Stimulated activated CD8-positive, alpha-beta memory T cell treated with anti-CD3 and anti-CD28 coated beads, Interleukin-4, amount 100 ng/mL, for 4 hours (primary cell): ENCODE measurements around the gene FBXO48.

Source experiments
- DNase-seq, 2 donors: peaks; one replicate each; pipeline ENCODE4 v3.0.0-alpha.2; 2020; ENCODE audit warnings: low read depth in 2 of 2, low spot score in 1 of 2

The FBXO48 gene

GRCh38 chr2:68414876-68415275 lies 52.2 kb downstream of the FBXO48 start:
- DNase-seq, result no peak

GRCh38 chr2:68414452-68414851 lies 52.6 kb downstream of the FBXO48 start:
- DNase-seq, result no peak

- DNase-seq, result no peak
Observed at GRCh38 chr2:68413466-68413865, 53.6 kb downstream of the FBXO48 start.

GRCh38 chr2:68412127-68412819 lies 54.8 kb downstream of the FBXO48 start:
- no peak for DNase-seq

GRCh38 chr2:68411397-68412126 lies 55.5 kb downstream of the FBXO48 start:
- DNase-seq, result no peak
